ENCODE measurements around the gene NUP50. TPM values are rescaled to one million over a fixed set of nuclear protein-coding genes. Genes with fewer than 3 reads are reported as not detected.
A peak's percentile ranks its signal among the peaks of the same experiment; 100 is the strongest.

NUP50 gene
- total and polyA plus RNA-seq, 2 donors (not counting 1 experiment from before 2014, with no cell fraction given): 9.1 to 105 TPM

DNA sequence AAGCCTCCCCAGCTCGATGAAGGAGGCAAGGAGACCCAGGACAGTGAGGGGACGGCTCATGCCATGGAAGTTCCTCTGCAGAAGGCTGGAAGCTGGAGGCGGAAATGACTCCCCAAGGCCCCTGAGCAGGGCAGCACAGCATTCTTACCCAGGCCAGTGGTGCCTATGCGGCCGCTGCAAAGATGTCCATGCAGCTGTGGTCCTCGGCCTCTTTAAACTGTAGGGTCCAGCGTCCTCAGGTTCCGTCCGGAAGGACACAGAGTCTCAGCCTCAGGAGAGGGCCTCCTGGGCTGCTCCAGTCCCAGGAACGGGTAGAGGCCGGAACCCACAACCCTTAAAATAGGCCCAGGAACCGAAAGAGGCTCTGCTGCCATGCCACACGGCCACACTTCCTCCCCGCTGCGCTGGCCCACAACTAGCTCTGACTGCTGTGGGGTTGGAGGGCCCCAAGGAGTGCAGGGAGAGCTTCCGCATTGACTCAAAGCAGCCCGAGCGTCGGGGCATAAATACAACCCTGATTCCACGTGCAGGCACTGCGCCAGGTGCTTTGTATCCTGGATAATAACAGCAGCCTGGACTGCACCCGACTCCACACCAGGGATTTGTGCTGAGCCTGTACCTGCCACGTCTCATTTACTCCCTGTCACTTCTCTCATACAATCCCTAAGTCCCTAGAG, 71.5 kb downstream of the NUP50 start:
- peaks cover 84% of the 10 kb centered on the region for H3K4me1 Mint-ChIP-seq
- peak overlapping the region; percentile 56 to 80 for H3K27ac ChIP-seq (ENCODE audit: low read length in 2 of 2)
- ChIA-PET POLR2A (interaction anchor here (0.6 to 2.4 kb wide), 3 partner anchors 28 to 802 kb away, joined by 4 to 11 read pairs (median 5); partner anchors contain the start of gene NUP50), CTCF (interaction anchor here (0.6 to 2.6 kb wide), 6 partner anchors 16 to 70 kb away, joined by 3 to 13 read pairs (median 6); no protein-coding TSS in a partner anchor)
- H3K27me3 ChIP-seq (replicated peaks in 1 of 4; ENCODE audit: control extremely low read depth in 1 of 4, control insufficient read depth in 3 of 4, insufficient read depth in 4 of 4, low read length in 3 of 4): no peaks in the 10 kb centered on the region
- intact Hi-C loops (cut with micrococcal nuclease): loop anchor here (1.0 kb wide), 2 partner anchors 28 to 72 kb away; partner anchors contain the start of gene NUP50
- no peak for TF ChIP-seq EZH2 (IDR thresholded peaks at IDR 0.05; ENCODE audit: borderline replicate concordance, insufficient read depth, low read depth, low read length, poor library complexity, severe bottlenecking)
- TF ChIP-seq, protein P1, sequence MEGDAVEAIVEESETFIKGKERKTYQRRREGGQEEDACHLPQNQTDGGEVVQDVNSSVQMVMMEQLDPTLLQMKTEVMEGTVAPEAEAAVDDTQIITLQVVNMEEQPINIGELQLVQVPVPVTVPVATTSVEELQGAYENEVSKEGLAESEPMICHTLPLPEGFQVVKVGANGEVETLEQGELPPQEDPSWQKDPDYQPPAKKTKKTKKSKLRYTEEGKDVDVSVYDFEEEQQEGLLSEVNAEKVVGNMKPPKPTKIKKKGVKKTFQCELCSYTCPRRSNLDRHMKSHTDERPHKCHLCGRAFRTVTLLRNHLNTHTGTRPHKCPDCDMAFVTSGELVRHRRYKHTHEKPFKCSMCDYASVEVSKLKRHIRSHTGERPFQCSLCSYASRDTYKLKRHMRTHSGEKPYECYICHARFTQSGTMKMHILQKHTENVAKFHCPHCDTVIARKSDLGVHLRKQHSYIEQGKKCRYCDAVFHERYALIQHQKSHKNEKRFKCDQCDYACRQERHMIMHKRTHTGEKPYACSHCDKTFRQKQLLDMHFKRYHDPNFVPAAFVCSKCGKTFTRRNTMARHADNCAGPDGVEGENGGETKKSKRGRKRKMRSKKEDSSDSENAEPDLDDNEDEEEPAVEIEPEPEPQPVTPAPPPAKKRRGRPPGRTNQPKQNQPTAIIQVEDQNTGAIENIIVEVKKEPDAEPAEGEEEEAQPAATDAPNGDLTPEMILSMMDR (IDR thresholded peaks at IDR 0.05): no peak
- H3K4me3 Mint-ChIP-seq: peak overlapping the region; percentile 85
- H3K27me3 Mint-ChIP-seq: no peaks in the 10 kb centered on the region
- peaks cover 32% of the 10 kb centered on the region for H4K20me1 ChIP-seq (ENCODE audit: control insufficient read depth, insufficient read depth, low read length, poor library complexity, severe bottlenecking)
- H3K79me2 ChIP-seq (ENCODE audit: control insufficient read depth, insufficient read depth, low read length): peaks cover 79% of the 10 kb centered on the region
- H3K27ac Mint-ChIP-seq: peak overlapping the region; percentile 93
- DNase-seq: peak; percentile 80
- peaks cover 50 to 64% of the 10 kb centered on the region in 2 donors for H3K4me1 ChIP-seq (ENCODE audit: control insufficient read depth in 2 of 2, insufficient read depth in 2 of 2, low read length in 2 of 2)
- no peaks in the 10 kb centered on the region for H3K9me3 Mint-ChIP-seq (ENCODE audit: insufficient read depth)
- peak overlapping the region; percentile 55 for H3K9ac ChIP-seq (ENCODE audit: low read length)
- peaks cover 2 to 15% of the 10 kb centered on the region in 2 experiments for H3K36me3 ChIP-seq (replicated peaks in 1 of 2; ENCODE audit: control extremely low read depth in 1 of 2, control insufficient read depth in 1 of 2, extremely low read depth in 1 of 2, insufficient read depth in 2 of 2, low read length in 1 of 2)
- H3K9me3 ChIP-seq (ENCODE audit: control extremely low read depth in 1 of 3, control insufficient read depth in 2 of 3, insufficient read depth in 1 of 3, low read length in 2 of 3): no peaks in the 10 kb centered on the region
- ATAC-seq (ENCODE audit: low read depth): peak; percentile 91
- H3K4me3 ChIP-seq (ENCODE audit: control extremely low read depth in 1 of 5, extremely low read depth in 1 of 5, insufficient read depth in 1 of 5, low read depth in 2 of 5, low read length in 4 of 5): peak overlapping the region; percentile 11 to 56 (median 29)
- H2AFZ ChIP-seq (ENCODE audit: insufficient read depth, low read depth, low read length, poor library complexity, severe bottlenecking): peak overlapping the region; percentile 63
- H3K4me2 ChIP-seq (replicated peaks; ENCODE audit: low read depth, low read length, poor library complexity, severe bottlenecking): peak overlapping the region; percentile 81
- WGBS (ENCODE audit: insufficient coverage): 2% methylated on average over 23 of the region's 23 CpGs
